Choroid plexus epithelial cell (primary cell): ENCODE measurements around the gene COCH.

Experiments
- DNase-seq: peaks from one replicate; pipeline ENCODE4 v3.0.0-alpha.2; 2010; ENCODE audit warnings: low read depth
- H3K4me3 ChIP-seq: 2 replicates; pipeline ENCODE4 v1.5.1; 2011; ENCODE audit warnings: low read depth, mild to moderate bottlenecking, control low read depth, low read length, moderate library complexity
- TF ChIP-seq, protein P1 (sequence below): conservative IDR thresholded peaks from 2 replicates; pipeline ENCODE4 v1.5.1; 2011; ENCODE audit warnings: low read depth, mild to moderate bottlenecking, control low read depth, inconsistent platforms, low read length, moderate library complexity

Gene COCH

DNA sequence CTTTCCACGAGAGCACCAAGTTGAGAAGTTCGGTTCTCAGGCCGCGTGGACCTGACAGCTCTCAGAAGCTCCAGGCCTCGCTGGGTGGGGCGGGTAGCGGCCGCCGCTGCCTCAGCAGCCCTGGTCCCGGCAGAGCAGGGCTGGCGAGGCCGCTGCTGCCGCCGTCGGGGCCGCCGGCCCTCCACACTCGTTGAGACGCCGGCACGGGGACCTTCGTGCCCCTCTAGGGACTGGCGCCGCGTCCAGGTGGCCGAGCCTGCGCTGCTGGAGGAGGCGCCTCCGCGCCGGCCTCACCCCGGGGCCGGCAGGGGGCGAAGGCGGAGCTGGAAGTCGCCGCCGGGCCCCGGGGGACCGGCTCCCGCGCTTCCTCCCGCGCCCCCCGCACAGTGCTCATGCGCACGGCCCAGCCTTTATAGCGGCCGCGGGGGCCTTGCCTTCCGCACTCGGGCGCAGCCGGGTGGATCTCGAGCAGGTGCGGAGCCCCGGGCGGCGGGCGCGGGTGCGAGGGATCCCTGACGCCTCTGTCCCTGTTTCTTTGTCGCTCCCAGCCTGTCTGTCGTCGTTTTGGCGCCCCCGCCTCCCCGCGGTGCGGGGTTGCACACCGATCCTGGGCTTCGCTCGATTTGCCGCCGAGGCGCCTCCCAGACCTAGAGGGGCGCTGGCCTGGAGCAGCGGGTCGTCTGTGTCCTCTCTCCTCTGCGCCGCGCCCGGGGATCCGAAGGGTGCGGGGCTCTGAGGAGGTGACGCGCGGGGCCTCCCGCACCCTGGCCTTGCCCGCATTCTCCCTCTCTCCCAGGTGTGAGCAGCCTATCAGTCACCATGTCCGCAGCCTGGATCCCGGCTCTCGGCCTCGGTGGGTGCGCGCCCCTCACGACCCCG, at the start of gene COCH:
COCH (plus strand) TSS at position 440 of the 879 bp plus-strand sequence; CDS start at position 820, 380 bp downstream.
- DNase-seq = no peak
- peak within 1 kb of the TSS; percentile 52 for H3K4me3 ChIP-seq
- TF ChIP-seq, protein P1, sequence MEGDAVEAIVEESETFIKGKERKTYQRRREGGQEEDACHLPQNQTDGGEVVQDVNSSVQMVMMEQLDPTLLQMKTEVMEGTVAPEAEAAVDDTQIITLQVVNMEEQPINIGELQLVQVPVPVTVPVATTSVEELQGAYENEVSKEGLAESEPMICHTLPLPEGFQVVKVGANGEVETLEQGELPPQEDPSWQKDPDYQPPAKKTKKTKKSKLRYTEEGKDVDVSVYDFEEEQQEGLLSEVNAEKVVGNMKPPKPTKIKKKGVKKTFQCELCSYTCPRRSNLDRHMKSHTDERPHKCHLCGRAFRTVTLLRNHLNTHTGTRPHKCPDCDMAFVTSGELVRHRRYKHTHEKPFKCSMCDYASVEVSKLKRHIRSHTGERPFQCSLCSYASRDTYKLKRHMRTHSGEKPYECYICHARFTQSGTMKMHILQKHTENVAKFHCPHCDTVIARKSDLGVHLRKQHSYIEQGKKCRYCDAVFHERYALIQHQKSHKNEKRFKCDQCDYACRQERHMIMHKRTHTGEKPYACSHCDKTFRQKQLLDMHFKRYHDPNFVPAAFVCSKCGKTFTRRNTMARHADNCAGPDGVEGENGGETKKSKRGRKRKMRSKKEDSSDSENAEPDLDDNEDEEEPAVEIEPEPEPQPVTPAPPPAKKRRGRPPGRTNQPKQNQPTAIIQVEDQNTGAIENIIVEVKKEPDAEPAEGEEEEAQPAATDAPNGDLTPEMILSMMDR = no peak

DNA sequence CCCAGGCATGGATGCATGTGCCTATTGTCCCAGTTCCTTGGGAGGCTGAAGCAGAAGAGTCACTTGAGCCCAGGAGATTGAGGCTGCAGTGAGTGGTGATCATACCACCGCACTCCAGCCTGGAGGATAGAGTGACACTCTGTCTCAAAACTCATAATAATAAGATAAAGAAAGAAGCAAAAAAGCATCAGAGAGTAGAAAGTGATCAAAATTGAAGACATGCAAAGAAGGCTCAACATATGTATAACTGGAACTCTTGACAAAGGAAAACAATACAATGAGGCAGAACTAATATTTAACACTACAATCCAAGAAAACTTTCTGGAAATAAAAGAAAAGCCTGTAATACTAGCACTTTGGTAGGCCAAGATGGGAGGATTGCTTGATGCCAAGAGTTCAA, 48.3 kb upstream of the COCH start:
- TF ChIP-seq, protein P1 = no peak
- no peak for DNase-seq
- no peak overlapping the region for H3K4me3 ChIP-seq

DNA sequence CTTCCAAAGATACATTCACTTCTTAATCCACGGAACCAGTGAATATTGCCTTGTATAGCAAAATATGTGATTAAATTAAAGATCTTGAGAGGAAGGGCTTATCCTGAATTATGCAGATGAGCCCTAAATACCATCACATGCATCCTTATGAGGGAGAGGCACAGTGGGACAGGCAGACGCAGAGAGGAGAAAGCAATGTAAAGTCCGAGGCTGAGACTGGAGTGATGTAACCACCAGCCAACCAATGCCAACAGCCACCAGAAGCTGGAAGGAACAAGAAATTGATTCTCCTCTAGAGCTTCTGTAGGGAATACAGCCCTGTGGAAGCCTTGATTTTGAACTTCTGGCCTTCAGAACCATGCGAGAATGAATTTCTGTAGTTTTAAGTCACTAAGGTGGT, 44.5 kb upstream of the COCH start:
- no peak for DNase-seq
- H3K4me3 ChIP-seq = no peak overlapping the region
- TF ChIP-seq, protein P1 = no peak

DNA sequence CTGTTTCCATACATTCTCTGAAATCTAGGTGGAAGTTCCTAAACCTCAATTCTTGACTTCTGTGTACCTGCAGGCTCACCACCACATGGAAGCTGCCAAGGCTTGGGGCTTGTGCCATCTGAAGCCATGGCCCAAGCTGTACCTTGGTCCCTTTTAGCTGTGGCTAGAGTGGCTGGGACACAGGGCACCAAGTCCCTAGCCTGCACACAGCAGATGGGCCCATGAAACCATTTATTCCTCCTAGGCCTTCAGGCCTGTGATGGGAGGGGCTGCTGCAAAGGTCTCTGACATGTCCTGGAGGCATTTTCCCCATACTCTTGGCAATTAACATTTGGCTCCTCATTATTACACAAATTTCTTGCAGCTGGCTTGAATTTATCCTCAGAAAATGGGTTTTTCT, 40.0 kb upstream of the COCH start:
- DNase-seq = no peak
- TF ChIP-seq, protein P1 = no peak
- H3K4me3 ChIP-seq = no peak overlapping the region

DNA sequence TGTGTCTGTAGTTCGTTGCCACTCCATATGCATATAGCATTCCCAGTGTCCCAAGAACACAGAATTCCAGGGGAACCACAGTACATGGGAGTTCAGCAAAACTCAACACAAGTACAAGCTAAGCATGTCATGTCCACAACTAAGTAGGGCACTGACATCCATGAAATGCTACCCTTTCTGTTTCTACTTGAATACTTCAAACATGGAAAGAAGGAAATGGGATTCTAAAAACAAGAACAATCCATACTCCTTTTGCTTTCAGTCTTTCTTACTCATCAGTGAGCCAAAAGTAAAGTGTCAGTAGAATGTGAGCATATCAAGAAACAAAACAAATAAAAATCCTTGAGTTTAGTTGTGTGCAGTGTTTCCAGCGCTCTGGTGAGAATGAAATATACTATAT, 36.0 kb upstream of the COCH start:
- no peak overlapping the region for H3K4me3 ChIP-seq
- DNase-seq = no peak
- TF ChIP-seq, protein P1 = no peak

DNA sequence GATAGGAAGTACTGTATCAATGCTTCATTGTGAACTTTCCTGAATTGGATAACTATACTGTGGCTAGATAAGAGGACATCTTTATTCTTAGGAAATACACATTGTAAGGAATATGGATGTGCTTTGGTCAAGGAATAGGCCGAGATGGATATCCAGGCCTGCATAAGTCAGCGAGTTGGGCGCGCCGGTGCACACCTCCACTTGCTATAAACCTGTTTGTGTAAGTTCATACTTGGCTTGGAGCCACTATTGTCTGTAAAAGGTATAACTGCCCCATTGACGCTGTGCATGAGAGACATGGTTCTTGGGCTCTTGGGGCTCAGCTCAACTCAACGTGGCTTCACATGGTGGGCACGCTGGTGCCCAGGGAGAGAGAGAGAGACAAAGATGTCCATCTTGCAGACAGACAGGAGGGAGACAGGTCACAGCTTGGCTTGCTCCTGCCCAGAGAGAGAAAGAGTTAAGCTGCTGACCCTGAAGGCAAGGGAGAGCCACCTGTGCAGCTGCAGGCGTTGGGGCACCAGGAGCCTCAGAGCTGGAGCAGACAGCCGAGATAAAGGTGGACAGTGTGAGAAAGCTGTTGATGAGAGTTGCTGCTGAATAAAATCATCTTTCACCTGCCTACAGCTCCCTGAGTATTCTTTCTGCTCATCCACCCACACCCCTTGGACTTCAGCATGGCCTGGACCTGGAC, 34.1 kb upstream of the COCH start:
- no peak overlapping the region for H3K4me3 ChIP-seq
- DNase-seq = no peak
- TF ChIP-seq, protein P1 = no peak

DNA sequence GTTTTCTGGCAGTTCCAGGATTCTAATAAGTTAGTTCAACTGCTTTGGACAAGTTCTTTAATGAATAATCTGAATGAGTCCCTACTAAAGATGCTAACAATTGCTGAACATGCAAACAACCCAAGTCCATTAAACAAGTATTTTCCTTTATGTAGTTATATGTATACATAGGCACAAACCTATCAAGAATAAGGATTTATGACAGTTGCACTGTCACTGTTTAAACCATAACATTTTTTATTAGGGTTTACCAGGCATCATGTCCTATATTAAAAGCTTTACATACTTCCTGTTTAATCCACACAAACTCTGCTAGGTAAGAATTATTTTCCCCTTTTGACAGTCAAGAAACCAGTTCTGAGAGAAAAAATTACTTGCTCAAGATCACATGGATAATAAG, 31.9 kb upstream of the COCH start:
- no peak for DNase-seq
- TF ChIP-seq, protein P1 = no peak
- H3K4me3 ChIP-seq = no peak overlapping the region
